Activated CD4-positive, alpha-beta T cell treated with anti-CD3 and anti-CD28 coated beads, Interleukin-2, amount 10 ng/mL, durations not matched to agents 24 days and 14 days (primary cell): ENCODE data around the gene GPR171. TPM values are rescaled to one million over a fixed set of nuclear protein-coding genes. Genes with fewer than 3 reads are reported as not detected.

Experiments used
- DNase-seq: peaks from one replicate; pipeline ENCODE4 v3.0.0; 2022
- H3K27ac Mint-ChIP-seq: one replicate; pipeline ENCODE4 v1.8.0; 2022; ENCODE audit warnings: mild to moderate bottlenecking, mixed read lengths
- H3K27me3 Mint-ChIP-seq: one replicate; pipeline ENCODE4 v1.8.0; 2022; ENCODE audit warnings: mixed read lengths
- H3K36me3 Mint-ChIP-seq: one replicate; pipeline ENCODE4 v1.8.0; 2022; ENCODE audit warnings: low read depth, mild to moderate bottlenecking, mixed read lengths
- H3K4me1 Mint-ChIP-seq: one replicate; pipeline ENCODE4 v1.8.0; 2021; ENCODE audit warnings: mixed read lengths
- H3K4me3 Mint-ChIP-seq: one replicate; pipeline ENCODE4 v1.8.0; 2022; ENCODE audit warnings: mild to moderate bottlenecking, moderate library complexity, mixed read lengths
- H3K9me3 Mint-ChIP-seq: one replicate; pipeline ENCODE4 v1.8.0; 2021; ENCODE audit warnings: mixed read lengths
- intact Hi-C: fragments of 100-400 bp; cut with micrococcal nuclease; formaldehyde crosslinking; loops from one replicate; pipeline ENCODE4 v1.15.1; 2023
- total RNA-seq: library from RNA; stranded (reverse); gene quantifications from 2 replicates; pipeline ENCODE4 v1.2.3, GENCODE V29; 2022

Gene GPR171
- total RNA-seq, 1 donor from 2014 or later = 164 TPM

GRCh38 chr3:151155409-151156128 lies 47.4 kb downstream of the GPR171 start:
- Mint-ChIP-seq H3K36me3 (no peaks in the 10 kb centered on the region), H3K4me3 (no peak overlapping the region), H3K27me3 (peaks cover 11% of the 10 kb centered on the region), H3K4me1 (no peaks in the 10 kb centered on the region), H3K27ac (no peak overlapping the region), H3K9me3 (no peaks in the 10 kb centered on the region)
- DNase-seq = no peak
- intact Hi-C loops = loop anchor here (1.0 kb wide), 1 partner anchor 9 kb away; no protein-coding TSS in a partner anchor

DNA sequence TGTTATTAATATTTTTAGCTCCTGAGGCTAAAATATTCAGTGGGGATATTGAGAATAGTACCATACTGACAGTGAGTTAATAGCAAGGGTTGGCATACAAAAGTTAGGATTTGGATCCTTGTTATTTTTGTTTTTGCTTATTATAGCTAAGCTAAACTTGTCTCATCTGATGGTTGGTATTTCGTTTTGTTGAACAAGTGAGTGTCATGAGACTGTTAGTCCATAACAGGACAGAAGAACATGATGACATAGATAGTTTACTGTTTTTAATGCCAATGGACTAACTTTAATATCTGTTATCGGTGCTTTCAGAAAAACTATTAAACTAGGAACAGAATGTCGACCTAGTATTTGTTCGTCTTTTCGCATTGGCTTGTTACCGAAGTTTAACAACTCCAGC lies 48.5 kb downstream of the GPR171 start:
- no peaks in the 10 kb centered on the region for H3K9me3 Mint-ChIP-seq
- intact Hi-C loops = no loop called here

DNA sequence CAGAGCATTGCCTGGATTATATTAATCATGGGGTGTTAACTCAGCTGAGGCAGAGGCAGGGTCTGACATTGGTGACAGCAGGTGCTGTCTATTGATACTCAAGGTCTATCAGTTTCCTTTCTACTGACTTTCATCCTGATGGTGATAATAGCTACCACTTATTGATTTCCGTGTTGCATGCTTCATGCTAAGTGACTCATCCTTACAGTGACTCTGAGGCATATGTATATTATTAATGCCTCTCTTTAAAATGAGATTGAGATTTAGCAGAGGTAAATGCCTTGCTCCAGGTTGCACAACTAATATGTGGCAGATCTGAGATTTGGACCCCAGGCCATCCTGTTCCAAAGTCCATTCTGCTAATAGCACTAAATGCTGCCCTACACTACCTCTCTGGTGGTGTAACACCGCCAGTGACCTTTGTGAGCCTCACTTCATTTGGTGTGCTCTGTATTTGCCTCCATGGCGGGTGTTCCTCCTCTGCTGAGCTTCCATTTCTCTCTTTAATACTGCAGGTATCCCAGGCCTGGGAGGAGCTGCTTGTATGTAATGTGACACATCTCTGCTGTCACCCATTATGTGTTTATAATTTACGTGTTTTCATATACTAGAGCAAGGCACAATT lies 50.4 kb downstream of the GPR171 start:
- Mint-ChIP-seq H3K9me3 (no peaks in the 10 kb centered on the region), H3K4me3 (no peak overlapping the region), H3K27ac (no peak overlapping the region), H3K27me3 (peaks cover 10% of the 10 kb centered on the region), H3K4me1 (no peaks in the 10 kb centered on the region), H3K36me3 (no peaks in the 10 kb centered on the region)
- DNase-seq = no peak
- intact Hi-C loops = no loop called here

More for the DNA sequence above, 48.5 kb downstream of the GPR171 start:
- DNase-seq = no peak
- no peak overlapping the region for H3K4me3 Mint-ChIP-seq
- H3K27ac Mint-ChIP-seq = no peak overlapping the region
- no peaks in the 10 kb centered on the region for H3K4me1 Mint-ChIP-seq
- H3K36me3 Mint-ChIP-seq = no peaks in the 10 kb centered on the region
- H3K27me3 Mint-ChIP-seq = peaks cover 10% of the 10 kb centered on the region

Other genes with a start within 250 kb of the GPR171 start
- not detected in 2 replicates for gene CLRN1, start 230.5 kb downstream of the GPR171 start, total RNA-seq
- 2.5 and 4.9 TPM in 2 replicates for gene MED12L, start 117.6 kb downstream of the GPR171 start, total RNA-seq
- 2.5 and 3.0 TPM in 2 replicates for gene P2RY14, start 75.3 kb upstream of the GPR171 start, total RNA-seq
- 1.0 and 1.4 TPM in 2 replicates for gene GPR87, start 113.6 kb upstream of the GPR171 start, total RNA-seq
- not detected in 2 replicates for gene P2RY13, start 126.3 kb upstream of the GPR171 start, total RNA-seq
- not detected in 2 replicates for gene P2RY12, start 181.5 kb upstream of the GPR171 start, total RNA-seq